ENCODE data around the gene TINAGL1.

TINAGL1 gene

GRCh38 chr1:31562707-31563360 is 13.5 kb upstream of the TINAGL1 start:
- Histone ChIP-seq H4K20me1 (ENCODE audit: insufficient read depth, low read length) (no peaks in the 10 kb centered on the region), H3K9me3 (replicated peaks; ENCODE audit: insufficient read depth, low read length) (no peaks in the 10 kb centered on the region), H3K27ac (ENCODE audit: low read length) (no peak overlapping the region), H3K9ac (ENCODE audit: low read length) (no peak overlapping the region), H3F3A (ENCODE audit: insufficient read depth, low read length) (no peaks in the 10 kb centered on the region), H3K4me3 (ENCODE audit: low read length) (no peak overlapping the region), H3K27me3 (replicated peaks; ENCODE audit: insufficient read depth, low read length) (no peaks in the 10 kb centered on the region), H3K4me1 (ENCODE audit: low read length) (no peaks in the 10 kb centered on the region), H2AFZ (ENCODE audit: low read length) (no peak overlapping the region), H3K79me2 (ENCODE audit: low read length) (no peaks in the 10 kb centered on the region), H3K36me3 (replicated peaks; ENCODE audit: insufficient read depth, low read length) (no peaks in the 10 kb centered on the region), H3K9me2 (replicated peaks; ENCODE audit: insufficient read depth, low read length) (no peaks in the 10 kb centered on the region), H3K4me2 (ENCODE audit: low read depth, low read length) (no peak overlapping the region)
- TF ChIP-seq EZH2 (optimal IDR thresholded peaks at IDR 0.05; ENCODE audit: low read depth, low read length) = no peak
- TF ChIP-seq CTCF (IDR thresholded peaks at IDR 0.05; ENCODE audit: low read length) = no peak
- no peak for TF ChIP-seq EZH2phosphoT487 (IDR thresholded peaks at IDR 0.05; ENCODE audit: low read length)
- DNase-seq = no peak

DNA sequence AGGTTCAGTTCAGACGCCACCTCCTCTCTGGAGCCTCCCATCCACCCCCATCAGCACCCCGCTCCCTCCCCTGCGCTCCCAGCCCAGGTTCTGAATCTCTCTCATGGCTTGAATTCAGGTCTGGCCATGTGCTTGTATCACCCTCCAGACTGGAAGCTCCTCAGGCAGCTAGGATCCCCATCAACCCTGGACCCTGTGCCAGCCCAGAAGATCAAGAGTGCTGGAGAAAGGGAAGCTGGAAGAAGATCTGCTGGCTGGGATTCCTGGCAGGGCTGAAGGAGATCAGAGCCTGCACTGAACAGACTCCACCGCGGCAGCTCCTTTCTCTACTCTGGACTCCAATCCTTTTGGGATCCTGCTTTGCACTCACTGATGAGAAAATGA is 11.7 kb upstream of the TINAGL1 start:
- no peak for TF ChIP-seq CTCF (IDR thresholded peaks at IDR 0.05; ENCODE audit: low read length)
- Histone ChIP-seq H3K4me1 (ENCODE audit: low read length) (no peaks in the 10 kb centered on the region), H2AFZ (ENCODE audit: low read length) (no peak overlapping the region), H3F3A (ENCODE audit: insufficient read depth, low read length) (no peaks in the 10 kb centered on the region), H3K27me3 (replicated peaks; ENCODE audit: insufficient read depth, low read length) (no peaks in the 10 kb centered on the region; the same call in 1 of the 2 replicates), H3K4me2 (ENCODE audit: low read depth, low read length) (no peak overlapping the region), H3K9me2 (replicated peaks; ENCODE audit: insufficient read depth, low read length) (no peaks in the 10 kb centered on the region), H3K9me3 (replicated peaks; ENCODE audit: insufficient read depth, low read length) (no peaks in the 10 kb centered on the region), H3K9ac (ENCODE audit: low read length) (no peak overlapping the region), H3K79me2 (ENCODE audit: low read length) (no peaks in the 10 kb centered on the region), H4K20me1 (ENCODE audit: insufficient read depth, low read length) (no peaks in the 10 kb centered on the region), H3K4me3 (ENCODE audit: low read length) (no peak overlapping the region), H3K27ac (ENCODE audit: low read length) (no peak overlapping the region), H3K36me3 (replicated peaks; ENCODE audit: insufficient read depth, low read length) (no peaks in the 10 kb centered on the region)
- DNase-seq = no peak

- no peaks in the 10 kb centered on the region for H3K79me2 ChIP-seq (ENCODE audit: low read length)
- no peak for TF ChIP-seq EZH2phosphoT487 (IDR thresholded peaks at IDR 0.05; ENCODE audit: low read length)
- TF ChIP-seq CTCF (IDR thresholded peaks at IDR 0.05; ENCODE audit: low read length) = no peak
- no peak for TF ChIP-seq EZH2 (optimal IDR thresholded peaks at IDR 0.05; ENCODE audit: low read depth, low read length)
- H3K4me2 ChIP-seq (ENCODE audit: low read depth, low read length) = no peak overlapping the region
- no peaks in the 10 kb centered on the region for H3K9me3 ChIP-seq (replicated peaks; ENCODE audit: insufficient read depth, low read length)
- no peaks in the 10 kb centered on the region for H3K9me2 ChIP-seq (replicated peaks; ENCODE audit: insufficient read depth, low read length)
- H4K20me1 ChIP-seq (ENCODE audit: insufficient read depth, low read length) = no peaks in the 10 kb centered on the region
- no peaks in the 10 kb centered on the region; the same call in 1 of the 2 replicates for H3K27me3 ChIP-seq (replicated peaks; ENCODE audit: insufficient read depth, low read length)
- H3K4me1 ChIP-seq (ENCODE audit: low read length) = no peaks in the 10 kb centered on the region
- H2AFZ ChIP-seq (ENCODE audit: low read length) = no peak overlapping the region
- no peaks in the 10 kb centered on the region for H3K36me3 ChIP-seq (replicated peaks; ENCODE audit: insufficient read depth, low read length)
- no peaks in the 10 kb centered on the region for H3F3A ChIP-seq (ENCODE audit: insufficient read depth, low read length)
- no peak for DNase-seq
- H3K4me3 ChIP-seq (ENCODE audit: low read length) = no peak overlapping the region
- no peak overlapping the region for H3K27ac ChIP-seq (ENCODE audit: low read length)
- H3K9ac ChIP-seq (ENCODE audit: low read length) = no peak overlapping the region
Observed at GRCh38 chr1:31567956-31568570, 8.3 kb upstream of the TINAGL1 start.
